Colonic mucosa (tissue), 4 donors: ENCODE results near the gene GADD45B. TPM values are rescaled to one million over a fixed set of nuclear protein-coding genes. Genes with fewer than 3 reads are reported as not detected.
A peak's percentile ranks its signal among the peaks of the same experiment; 100 is the strongest.

Experiments
- DNase-seq: peaks from one replicate; pipeline ENCODE4 v3.0.0-alpha.2; 2020
- H3K27ac ChIP-seq: fragments of 200-600 bp; one replicate; pipeline ENCODE4 v1.8.0; 2021
- H3K27me3 ChIP-seq: fragments of 200-600 bp; one replicate; pipeline ENCODE4 v1.8.0; 2021
- H3K36me3 ChIP-seq: fragments of 200-600 bp; one replicate; pipeline ENCODE4 v1.8.0; 2021
- H3K4me1 ChIP-seq: fragments of 200-600 bp; one replicate; pipeline ENCODE4 v1.8.0; 2021; ENCODE audit warnings: mild to moderate bottlenecking
- H3K4me3 ChIP-seq: fragments of 200-600 bp; one replicate; pipeline ENCODE4 v1.8.0; 2021
- H3K9ac ChIP-seq, 2 donors: one replicate each; pipeline ENCODE4 v1.7.0; 2013; ENCODE audit warnings: control low read depth in 2 of 2, low read depth in 2 of 2, low read length in 2 of 2
- H3K9me3 ChIP-seq: fragments of 200-600 bp; one replicate; pipeline ENCODE4 v1.8.0; 2021
- CTCF ChIP-seq: fragments of 200-600 bp; IDR thresholded peaks from one replicate; pipeline ENCODE4 v1.8.0; 2022; ENCODE audit warnings: antibody characterized with exemption, mild to moderate bottlenecking
- intact Hi-C: fragments of 100-400 bp; cut with DNase I; formaldehyde crosslinking; loops from one replicate; pipeline ENCODE4 v1.14.1; 2022
- total RNA-seq, 2 donors: library from RNA; stranded (reverse); fragmentation: NEBNext Ultra II Directional in 1 of 2; extraction: Animal tissue kit (Norgen Biotek cat#: 25700) in 1 of 2; gene quantifications; one replicate each; pipeline ENCODE4 v1.2.1, GENCODE V29; 2021
- donor health status: healthy.
- donor health status: DM: no; HTN: no; CAD: no.
- donor health status: DM: no; HTN: no; CAD: no.

GADD45B gene
- total RNA-seq, 2 donors from 2014 or later: 17.5 to 21.6 TPM

DNA sequence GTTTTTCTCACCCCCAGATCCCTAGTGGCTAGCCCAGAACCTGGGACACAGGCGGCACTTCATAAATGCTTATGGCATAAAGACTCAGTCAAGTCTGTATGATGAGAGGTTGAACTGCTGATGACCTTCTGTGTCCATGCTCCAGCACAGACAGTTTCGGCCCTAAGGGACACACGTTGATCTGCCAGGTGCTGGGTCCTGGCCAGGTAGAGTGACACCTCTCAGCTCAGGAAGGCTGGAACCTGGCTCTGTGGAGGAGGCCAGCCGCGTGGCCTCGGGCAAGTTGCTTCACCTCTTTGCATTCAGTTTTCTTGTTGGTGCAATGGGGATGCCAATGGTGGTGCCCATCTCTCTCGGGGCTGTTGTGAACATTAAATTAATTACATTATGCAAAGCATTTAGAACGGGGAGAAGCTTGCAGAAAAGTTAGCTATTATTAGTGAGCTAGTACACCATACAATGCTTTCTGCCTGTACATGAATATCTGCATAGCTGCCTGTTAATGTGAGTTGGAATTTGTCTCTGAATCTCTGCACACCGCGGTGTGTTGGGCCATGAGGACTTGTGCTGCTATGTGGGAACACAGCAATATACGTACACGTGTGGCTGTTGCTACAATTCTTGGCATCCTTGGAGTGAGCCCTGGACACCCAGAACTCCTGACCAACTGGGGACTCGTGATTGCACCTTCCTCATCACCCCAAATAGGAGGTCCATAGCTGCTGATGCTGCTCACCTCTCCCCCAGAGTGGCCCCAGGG is 8.4 kb downstream of the GADD45B start:
- Histone ChIP-seq H3K36me3 (no peaks in the 10 kb centered on the region), H3K27me3 (peaks cover 1% of the 10 kb centered on the region), H3K4me3 (no peak overlapping the region), H3K9me3 (no peaks in the 10 kb centered on the region), H3K4me1 (peaks cover 8% of the 10 kb centered on the region), H3K27ac (no peak overlapping the region), H3K9ac (no peak overlapping the region)
- intact Hi-C loops: no loop called here
- TF ChIP-seq CTCF: no peak
- no peak for DNase-seq

DNA sequence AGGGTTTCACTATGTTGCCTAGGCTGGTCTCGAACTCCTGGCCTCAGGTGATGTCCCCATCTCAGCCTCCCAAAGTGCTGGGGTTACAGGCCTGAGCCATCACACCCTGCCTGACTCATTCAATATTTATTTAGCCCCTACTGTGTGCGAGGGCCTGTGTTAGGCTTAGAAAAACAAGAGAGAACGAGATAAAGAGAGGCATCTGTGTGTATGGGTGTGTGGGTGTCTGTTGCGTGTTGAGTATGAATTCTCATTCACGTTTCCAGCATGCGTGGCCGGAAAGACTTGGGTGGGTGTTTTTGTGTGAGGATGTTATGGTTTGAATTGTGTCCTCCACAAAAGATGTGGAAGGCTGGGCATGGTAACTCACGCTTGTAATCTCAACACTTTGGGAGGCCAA is 9.5 kb downstream of the GADD45B start:
- Histone ChIP-seq H3K27me3 (peaks cover 4% of the 10 kb centered on the region), H3K27ac (no peak overlapping the region), H3K9ac (no peak overlapping the region), H3K9me3 (no peaks in the 10 kb centered on the region), H3K4me3 (no peak overlapping the region), H3K36me3 (no peaks in the 10 kb centered on the region), H3K4me1 (peaks cover 14% of the 10 kb centered on the region)
- intact Hi-C loops: no loop called here
- TF ChIP-seq CTCF: no peak
- DNase-seq: no peak

DNA sequence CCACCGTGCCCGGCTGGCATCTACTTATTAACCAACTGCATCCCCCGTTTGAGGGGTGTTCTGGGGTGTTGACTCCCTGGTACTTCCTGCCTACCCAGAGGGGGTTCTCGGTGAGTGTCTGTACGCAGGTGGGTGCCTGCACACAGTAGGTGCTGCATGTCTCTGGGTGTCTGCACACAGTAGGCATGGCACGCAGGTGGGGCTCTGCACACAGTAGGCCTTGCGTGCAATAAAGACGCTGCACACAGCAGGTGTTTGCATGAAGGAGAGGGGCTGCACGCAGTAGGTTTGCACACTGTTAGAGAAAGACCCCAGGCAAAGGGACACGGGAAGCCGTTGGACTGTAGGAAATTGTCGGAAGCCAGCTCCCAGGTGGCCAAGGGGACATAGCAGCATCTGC is 11.2 kb downstream of the GADD45B start:
- Histone ChIP-seq H3K36me3 (no peaks in the 10 kb centered on the region), H3K4me3 (no peak overlapping the region), H3K9ac (no peak overlapping the region), H3K27me3 (peaks cover 4% of the 10 kb centered on the region), H3K27ac (no peak overlapping the region), H3K9me3 (no peaks in the 10 kb centered on the region), H3K4me1 (peaks cover 26% of the 10 kb centered on the region)
- intact Hi-C loops: no loop called here
- DNase-seq: no peak
- TF ChIP-seq CTCF: no peak

- H3K9me3 ChIP-seq: no peaks in the 10 kb centered on the region
- no peak overlapping the region for H3K9ac ChIP-seq
- DNase-seq: no peak
- TF ChIP-seq CTCF: no peak
- intact Hi-C loops: no loop called here
- no peaks in the 10 kb centered on the region for H3K36me3 ChIP-seq
- no peak overlapping the region for H3K4me3 ChIP-seq
- H3K27ac ChIP-seq: no peak overlapping the region
- H3K4me1 ChIP-seq: peaks cover 26% of the 10 kb centered on the region
- H3K27me3 ChIP-seq: peaks cover 4% of the 10 kb centered on the region
These were observed 11.9 kb downstream of the GADD45B start for GRCh38 chr19:2487842-2488241.

DNA sequence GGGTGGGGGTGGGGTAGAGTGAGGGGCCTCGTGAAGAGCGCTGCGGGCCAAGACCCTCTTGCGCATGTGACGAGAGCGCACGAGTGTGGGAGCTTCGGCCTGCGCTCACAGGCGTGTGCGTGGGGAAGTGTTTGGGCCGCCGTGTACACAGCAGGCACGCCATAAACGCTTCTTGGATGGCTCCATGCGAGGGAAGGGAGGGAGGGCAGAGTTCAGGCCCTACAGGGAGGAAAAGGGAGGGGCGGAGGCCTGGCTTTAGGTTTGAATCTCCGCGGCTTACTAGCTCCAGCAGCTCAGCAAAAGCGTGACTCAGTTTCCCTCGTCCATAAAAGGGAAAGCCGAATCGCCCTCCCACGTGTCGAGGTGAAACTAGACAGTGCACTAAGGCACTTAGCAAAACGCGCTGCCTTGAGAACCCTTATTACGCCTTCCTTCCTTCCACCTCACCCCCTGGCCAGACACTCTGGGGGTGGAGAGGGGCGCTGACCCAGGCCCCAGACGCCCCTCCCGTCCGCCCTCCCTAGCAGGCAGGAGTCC is 12.5 kb downstream of the GADD45B start:
- H3K36me3 ChIP-seq: no peaks in the 10 kb centered on the region
- H3K9me3 ChIP-seq: no peaks in the 10 kb centered on the region
- peak overlapping the region; percentile 45 for H3K27ac ChIP-seq
- H3K4me3 ChIP-seq: peak overlapping the region; percentile 39
- peak overlapping the region; percentile 71 to 87 for H3K9ac ChIP-seq
- peak; percentile 77 for DNase-seq
- H3K4me1 ChIP-seq: peaks cover 26% of the 10 kb centered on the region
- no peak for TF ChIP-seq CTCF
- peaks cover 4% of the 10 kb centered on the region for H3K27me3 ChIP-seq
- intact Hi-C loops: no loop called here
